Activated CD8-positive, alpha-beta memory T cell treated with anti-CD3 and anti-CD28 coated beads for 4 hours (primary cell): ENCODE measurements around the gene CYB561D2.
"Not testable (repeated sequence)": the region's sequence is repeated elsewhere in the genome, so short reads cannot be mapped to it uniquely, and the experiment has no call there.

ENCODE experiments used
- DNase-seq, 2 donors: peaks; one replicate each; pipeline ENCODE4 v3.0.0-alpha.2; 2020; ENCODE audit warnings: low read depth in 2 of 2

Gene CYB561D2

GRCh38 chr3:50350527-50351322 is at the start of gene CYB561D2, which contains the start of gene NPRL2:
CYB561D2 (plus strand) TSS chr3:50350862; CDS start chr3:50351434, 572 bp downstream.
NPRL2 (minus strand) TSS chr3:50350775; CDS start chr3:50350652, 123 bp downstream.
- DNase-seq: peak; percentile 98 to 99

GRCh38 chr3:50302095-50303012 is 48.3 kb upstream of the CYB561D2 start:
- DNase-seq: no peak

- DNase-seq: no peak
These were observed 47.4 kb upstream of the CYB561D2 start, which contains the start of gene HYAL1 for GRCh38 chr3:50303013-50303815. HYAL1 (minus strand) TSS chr3:50303574; CDS start chr3:50302956, 618 bp downstream.

GRCh38 chr3:50304601-50305000 is 46.1 kb upstream of the CYB561D2 start:
- DNase-seq: no peak

GRCh38 chr3:50312041-50312440 is 38.6 kb upstream of the CYB561D2 start:
- DNase-seq: not testable (repeated sequence)

GRCh38 chr3:50314342-50314741 is 36.3 kb upstream of the CYB561D2 start:
- DNase-seq: no peak

- no peak for DNase-seq
These were observed 35.8 kb upstream of the CYB561D2 start for GRCh38 chr3:50314816-50315215.

- peak; percentile 54 to 67 for DNase-seq
These were observed 33.9 kb upstream of the CYB561D2 start for GRCh38 chr3:50316657-50317242.

- no peak for DNase-seq
These were observed 33.4 kb upstream of the CYB561D2 start for GRCh38 chr3:50317300-50317699.

GRCh38 chr3:50318163-50318562 is 32.5 kb upstream of the CYB561D2 start:
- DNase-seq: no peak

GRCh38 chr3:50318615-50319014 is 32.0 kb upstream of the CYB561D2 start:
- no peak for DNase-seq

GRCh38 chr3:50319181-50319893 is 31.3 kb upstream of the CYB561D2 start:
- no peak for DNase-seq

GRCh38 chr3:50319894-50320625 is 30.6 kb upstream of the CYB561D2 start:
- DNase-seq: no peak

- no peak for DNase-seq
These were observed 29.8 kb upstream of the CYB561D2 start for GRCh38 chr3:50320853-50321335.

- peak; percentile 52 to 65 for DNase-seq
These were observed 29.1 kb upstream of the CYB561D2 start for GRCh38 chr3:50321336-50322114.

GRCh38 chr3:50322115-50322385 is 28.6 kb upstream of the CYB561D2 start:
- DNase-seq: no peak

- no peak for DNase-seq
These were observed 28.1 kb upstream of the CYB561D2 start, which contains the start of gene HYAL2 for GRCh38 chr3:50322386-50323091. HYAL2 (minus strand) TSS chr3:50322745; CDS start chr3:50320489, 2,256 bp downstream.

- no peak for DNase-seq
These were observed 27.5 kb upstream of the CYB561D2 start for GRCh38 chr3:50323092-50323600.
